NOMO-1 treated with dmso at 0.1 percent for 144 hours (cell line): ENCODE data around the gene EBF3.

ENCODE experiments used
- DNase-seq: peaks from one replicate; lab custom pipeline; 2025; ENCODE audit not compliant: unreplicated experiment; lab: John Stamatoyannopoulos, UW

EBF3 gene

GRCh38 chr10:129876838-129877237 lies 87.2 kb downstream of the EBF3 start:
- no peak for DNase-seq

- no peak for DNase-seq
Observed at GRCh38 chr10:129875993-129876726, 87.9 kb downstream of the EBF3 start.

- DNase-seq, result no peak
Observed at GRCh38 chr10:129873351-129873750, 90.7 kb downstream of the EBF3 start.

- DNase-seq, result no peak
Observed at GRCh38 chr10:129871966-129872365, 92.1 kb downstream of the EBF3 start.

GRCh38 chr10:129870961-129871621 lies 93.0 kb downstream of the EBF3 start:
- no peak for DNase-seq

GRCh38 chr10:129870474-129870757 lies 93.7 kb downstream of the EBF3 start:
- no peak for DNase-seq

GRCh38 chr10:129869596-129870473 lies 94.2 kb downstream of the EBF3 start:
- no peak for DNase-seq

GRCh38 chr10:129868449-129869035 lies 95.5 kb downstream of the EBF3 start:
- no peak for DNase-seq

GRCh38 chr10:129867631-129868179 lies 96.4 kb downstream of the EBF3 start:
- no peak for DNase-seq

GRCh38 chr10:129866894-129867293 lies 97.2 kb downstream of the EBF3 start:
- no peak for DNase-seq

- DNase-seq, result no peak
Observed at GRCh38 chr10:129865960-129866359, 98.1 kb downstream of the EBF3 start.

GRCh38 chr10:129865413-129865812 lies 98.7 kb downstream of the EBF3 start:
- DNase-seq, result no peak

- DNase-seq, result no peak
Observed at GRCh38 chr10:129864601-129865126, 99.4 kb downstream of the EBF3 start.

GRCh38 chr10:129864082-129864481 lies 100.0 kb downstream of the EBF3 start:
- DNase-seq, result no peak

GRCh38 chr10:129863201-129863663 lies 100.8 kb downstream of the EBF3 start:
- no peak for DNase-seq

GRCh38 chr10:129861776-129862531 lies 102.1 kb downstream of the EBF3 start:
- no peak for DNase-seq

GRCh38 chr10:129860396-129860795 lies 103.7 kb downstream of the EBF3 start:
- no peak for DNase-seq

GRCh38 chr10:129859536-129859935 lies 104.5 kb downstream of the EBF3 start:
- no peak for DNase-seq

GRCh38 chr10:129857242-129857960 lies 106.7 kb downstream of the EBF3 start:
- no peak for DNase-seq
